ENCODE data around the gene KAZN.

Gene KAZN

GRCh38 chr1:14698314-14698713, 99.8 kb downstream of the KAZN start:
- H3K4me3 ChIP-seq (ENCODE audit: low read depth, low read length), result no peak overlapping the region
- TF ChIP-seq CTCF (IDR thresholded peaks at IDR 0.05; ENCODE audit: borderline replicate concordance, insufficient read depth, low read depth, low read length), result no peak

DNA sequence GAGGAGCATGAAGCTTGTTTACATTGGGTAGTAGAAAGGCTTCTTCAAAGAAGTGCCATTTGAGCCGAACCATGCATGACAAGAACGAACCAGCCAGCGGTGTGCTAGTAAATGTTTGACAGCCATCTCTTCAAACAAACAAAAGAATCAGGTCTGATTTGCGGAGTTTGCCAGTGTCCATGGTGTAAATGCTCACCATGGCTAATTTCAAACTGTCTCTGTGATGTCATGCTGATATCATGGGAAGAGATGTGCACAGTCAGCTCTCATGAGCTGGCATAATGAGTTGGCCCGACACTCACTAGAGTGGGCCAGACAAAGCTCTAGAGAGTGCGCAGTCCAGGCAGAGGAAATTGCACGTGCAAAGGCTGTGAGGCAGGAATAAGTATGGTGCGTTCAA, 101.1 kb downstream of the KAZN start:
- H3K4me3 ChIP-seq (ENCODE audit: low read depth, low read length), result no peak overlapping the region
- no peak for TF ChIP-seq CTCF (IDR thresholded peaks at IDR 0.05; ENCODE audit: borderline replicate concordance, insufficient read depth, low read depth, low read length)

GRCh38 chr1:14704846-14705245, 106.4 kb downstream of the KAZN start:
- TF ChIP-seq CTCF (IDR thresholded peaks at IDR 0.05; ENCODE audit: borderline replicate concordance, insufficient read depth, low read depth, low read length), result no peak
- no peak overlapping the region for H3K4me3 ChIP-seq (ENCODE audit: low read depth, low read length)

GRCh38 chr1:14705824-14706223, 107.3 kb downstream of the KAZN start:
- no peak for TF ChIP-seq CTCF (IDR thresholded peaks at IDR 0.05; ENCODE audit: borderline replicate concordance, insufficient read depth, low read depth, low read length)
- no peak overlapping the region for H3K4me3 ChIP-seq (ENCODE audit: low read depth, low read length)

DNA sequence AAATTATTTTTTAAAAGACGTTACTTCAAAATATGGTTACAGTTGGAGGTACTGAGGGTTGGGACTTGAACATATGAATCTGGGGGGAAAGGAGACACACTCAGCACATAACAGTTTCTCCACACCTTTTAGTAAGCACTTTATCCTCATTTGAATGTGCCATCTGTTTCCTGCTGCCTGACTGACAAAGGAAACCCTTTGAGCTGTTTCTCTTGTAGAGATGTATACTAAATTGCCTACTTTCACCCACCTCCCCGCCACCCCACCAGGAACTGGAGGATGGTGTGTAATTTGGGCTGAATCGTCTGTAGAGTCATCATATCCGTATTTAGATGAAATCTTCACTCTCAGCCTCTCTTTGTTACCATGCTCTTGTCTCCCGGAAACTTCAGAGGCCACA, 108.1 kb downstream of the KAZN start:
- H3K4me3 ChIP-seq (ENCODE audit: low read depth, low read length), result no peak overlapping the region
- TF ChIP-seq CTCF (IDR thresholded peaks at IDR 0.05; ENCODE audit: borderline replicate concordance, insufficient read depth, low read depth, low read length), result no peak

DNA sequence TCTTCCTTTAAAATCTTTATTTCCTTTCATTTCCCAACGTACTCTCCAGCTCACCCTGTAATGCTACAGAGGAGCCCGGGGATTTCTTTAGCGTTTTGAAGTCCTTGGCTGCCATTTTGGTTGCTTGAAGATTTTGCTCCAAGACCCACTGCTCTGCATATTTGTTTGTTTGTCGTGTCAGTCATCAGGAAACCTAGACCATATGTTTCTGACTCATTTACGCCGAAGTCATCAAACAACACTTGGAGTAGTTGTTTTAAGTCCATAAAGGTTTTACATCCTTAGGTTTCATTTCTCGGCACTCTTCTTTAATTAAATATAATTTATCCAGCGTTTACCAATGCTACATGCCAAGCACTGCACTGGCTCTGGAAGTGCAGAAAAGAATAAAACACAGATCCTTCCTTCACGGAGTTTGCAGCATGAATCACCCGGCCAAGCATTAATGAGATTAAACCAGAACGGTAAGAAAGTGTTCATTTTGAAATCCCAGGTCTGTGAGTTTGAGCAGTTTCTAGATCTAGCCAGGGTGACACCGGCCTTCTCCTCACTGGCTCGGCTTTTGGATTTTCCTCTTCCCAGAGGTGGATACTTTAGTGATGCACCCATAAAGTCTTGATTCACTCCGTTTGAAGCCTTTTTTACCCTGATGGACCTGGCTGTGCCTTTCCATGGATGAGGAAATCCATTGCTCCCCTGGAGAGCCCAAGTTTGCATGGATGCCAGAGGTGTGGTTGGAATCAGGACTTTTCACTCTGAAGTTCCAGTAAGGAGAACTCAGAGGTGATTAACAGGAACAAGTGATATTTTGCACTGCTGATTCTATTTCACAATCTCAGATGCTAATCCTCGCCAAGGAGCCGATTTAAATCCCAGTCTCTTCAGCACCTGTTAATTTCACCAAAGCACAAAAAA, 109.3 kb downstream of the KAZN start:
- H3K4me3 ChIP-seq (ENCODE audit: low read depth, low read length), result no peak overlapping the region
- no peak for TF ChIP-seq CTCF (IDR thresholded peaks at IDR 0.05; ENCODE audit: borderline replicate concordance, insufficient read depth, low read depth, low read length)

- TF ChIP-seq CTCF (IDR thresholded peaks at IDR 0.05; ENCODE audit: borderline replicate concordance, insufficient read depth, low read depth, low read length), result no peak
These were observed 111.8 kb downstream of the KAZN start for GRCh38 chr1:14710331-14710730.

More at GRCh38 chr1:14710331-14710730, 111.8 kb downstream of the KAZN start:
- no peak overlapping the region for H3K4me3 ChIP-seq (ENCODE audit: low read depth, low read length)
